ENCODE measurements around the gene IQCH.

DNA sequence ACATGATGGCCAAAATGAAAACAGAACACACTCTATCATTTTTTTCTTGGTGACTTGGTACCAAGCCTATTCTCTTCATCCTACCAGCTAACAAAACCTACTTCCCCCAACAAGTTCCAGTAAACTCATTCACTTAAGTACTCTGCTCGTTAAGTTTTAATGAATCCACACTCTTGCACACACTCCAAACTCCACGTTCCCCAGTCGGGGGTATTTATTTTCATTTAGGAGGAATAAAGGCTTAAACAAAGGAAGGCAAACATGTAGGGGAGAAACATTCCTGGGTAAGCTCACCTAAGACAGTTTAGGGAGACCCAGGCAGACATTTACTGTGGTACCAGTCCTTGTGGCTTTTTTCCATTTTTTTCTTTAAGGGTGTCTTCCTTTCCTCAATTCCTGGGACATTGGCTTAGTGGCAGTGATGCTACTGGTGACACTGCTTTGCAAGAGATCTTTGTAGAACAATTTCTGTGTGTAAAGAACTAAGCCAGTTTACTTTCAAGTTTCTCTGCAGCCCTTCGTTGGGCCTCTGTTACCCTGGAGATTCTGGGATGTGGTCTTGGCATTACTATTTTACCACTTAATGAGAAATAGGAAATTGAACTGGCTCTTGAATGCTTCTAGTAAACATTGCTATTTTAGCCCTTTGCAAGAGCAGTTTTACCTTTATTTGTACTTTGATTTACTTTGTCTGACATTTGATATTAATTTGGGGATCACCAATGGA lies 149.0 kb downstream of the IQCH start:
- no peak for TF ChIP-seq POLR2A (IDR thresholded peaks at IDR 0.05)
- TF ChIP-seq, protein P1, sequence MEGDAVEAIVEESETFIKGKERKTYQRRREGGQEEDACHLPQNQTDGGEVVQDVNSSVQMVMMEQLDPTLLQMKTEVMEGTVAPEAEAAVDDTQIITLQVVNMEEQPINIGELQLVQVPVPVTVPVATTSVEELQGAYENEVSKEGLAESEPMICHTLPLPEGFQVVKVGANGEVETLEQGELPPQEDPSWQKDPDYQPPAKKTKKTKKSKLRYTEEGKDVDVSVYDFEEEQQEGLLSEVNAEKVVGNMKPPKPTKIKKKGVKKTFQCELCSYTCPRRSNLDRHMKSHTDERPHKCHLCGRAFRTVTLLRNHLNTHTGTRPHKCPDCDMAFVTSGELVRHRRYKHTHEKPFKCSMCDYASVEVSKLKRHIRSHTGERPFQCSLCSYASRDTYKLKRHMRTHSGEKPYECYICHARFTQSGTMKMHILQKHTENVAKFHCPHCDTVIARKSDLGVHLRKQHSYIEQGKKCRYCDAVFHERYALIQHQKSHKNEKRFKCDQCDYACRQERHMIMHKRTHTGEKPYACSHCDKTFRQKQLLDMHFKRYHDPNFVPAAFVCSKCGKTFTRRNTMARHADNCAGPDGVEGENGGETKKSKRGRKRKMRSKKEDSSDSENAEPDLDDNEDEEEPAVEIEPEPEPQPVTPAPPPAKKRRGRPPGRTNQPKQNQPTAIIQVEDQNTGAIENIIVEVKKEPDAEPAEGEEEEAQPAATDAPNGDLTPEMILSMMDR (IDR thresholded peaks at IDR 0.05), result no peak
